Subcutaneous abdominal adipose tissue (tissue), 5 donors: ENCODE results near the gene TMOD1.

ENCODE experiments used
- H3K27ac ChIP-seq: one replicate; pipeline ENCODE4 v1.7.0; 2013; ENCODE audit warnings: low read depth, mild to moderate bottlenecking, inconsistent platforms, low read length, moderate library complexity
- H3K27me3 ChIP-seq, 5 donors: one replicate each; pipeline ENCODE4 v1.7.0; 2013; ENCODE audit warnings: low read length in 5 of 5, inconsistent platforms in 1 of 5; ENCODE audit not compliant: control insufficient read depth in 5 of 5, insufficient read depth in 4 of 5
- H3K36me3 ChIP-seq, 5 donors: one replicate each; pipeline ENCODE4 v1.7.0; 2013; ENCODE audit warnings: low read length in 5 of 5; ENCODE audit not compliant: control insufficient read depth in 5 of 5, insufficient read depth in 5 of 5
- H3K4me1 ChIP-seq, 5 donors: one replicate each; pipeline ENCODE4 v1.7.0; 2013; ENCODE audit warnings: low read length in 5 of 5, mild to moderate bottlenecking in 3 of 5, moderate library complexity in 1 of 5; ENCODE audit not compliant: control insufficient read depth in 5 of 5, insufficient read depth in 5 of 5
- H3K4me3 ChIP-seq, 5 donors: one replicate each; pipeline ENCODE4 v1.7.0; 2013; ENCODE audit warnings: low read length in 5 of 5, low read depth in 1 of 5
- H3K9ac ChIP-seq, 5 donors: one replicate each; pipeline ENCODE4 v1.7.0; 2013; ENCODE audit warnings: low read length in 5 of 5, mild to moderate bottlenecking in 4 of 5, moderate library complexity in 3 of 5
- H3K9me3 ChIP-seq, 5 donors: one replicate each; pipeline ENCODE4 v1.7.0; 2013; ENCODE audit warnings: low read length in 5 of 5; ENCODE audit not compliant: control insufficient read depth in 5 of 5
- donor health status: healthy.
- donor health status: healthy.
- donor health status: healthy.
- donor health status: healthy.
- donor health status: healthy.

The TMOD1 gene

DNA sequence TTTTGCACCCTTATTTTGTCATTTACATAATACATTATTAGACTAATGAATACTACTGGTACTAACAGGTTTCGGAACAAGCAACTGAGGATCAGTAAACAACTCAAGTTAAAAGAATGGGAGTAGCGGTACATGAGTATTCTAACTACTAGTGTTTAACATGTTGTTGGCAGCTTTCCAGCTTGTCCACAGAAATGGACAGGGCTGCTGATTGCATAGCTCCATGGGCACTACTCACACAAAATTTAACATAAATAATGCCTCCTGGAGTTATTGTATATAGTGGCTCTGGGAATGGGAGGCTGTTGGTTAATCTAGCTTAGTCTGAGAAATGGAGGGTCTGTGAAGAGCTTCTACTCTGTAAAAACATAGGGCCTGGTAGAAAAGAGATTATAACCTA, 138.9 kb downstream of the TMOD1 start:
- H3K4me3 ChIP-seq: no peak overlapping the region
- H3K27ac ChIP-seq: no peak overlapping the region
- H3K4me1 ChIP-seq: peaks cover 0 to 29% (median 16%) of the 10 kb centered on the region in 5 donors
- peaks cover 14 to 45% (median 27%) of the 10 kb centered on the region in 5 donors for H3K36me3 ChIP-seq
- H3K9ac ChIP-seq: no peak overlapping the region
- no peaks in the 10 kb centered on the region for H3K9me3 ChIP-seq
- H3K27me3 ChIP-seq: no peaks in the 10 kb centered on the region

DNA sequence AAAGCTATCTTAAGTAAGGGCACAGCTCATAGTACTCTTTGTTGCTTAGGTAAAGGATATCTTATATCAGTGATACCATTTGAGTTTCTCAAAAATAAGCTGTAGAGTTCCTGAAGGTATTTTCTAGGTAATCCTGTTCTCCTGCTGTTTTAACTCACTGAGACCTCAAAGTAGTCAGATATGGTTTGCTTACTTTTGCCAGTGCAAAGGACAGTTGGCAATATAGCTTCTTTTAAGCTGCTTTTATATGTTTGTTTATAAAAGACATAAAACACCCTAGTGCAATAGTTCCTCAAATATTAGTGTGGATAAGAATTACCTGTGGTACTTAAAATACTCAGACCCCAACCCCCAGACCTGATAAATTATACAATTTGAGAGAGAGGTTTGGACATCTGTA, 144.3 kb downstream of the TMOD1 start:
- no peaks in the 10 kb centered on the region for H3K9me3 ChIP-seq
- no peak overlapping the region for H3K9ac ChIP-seq
- H3K36me3 ChIP-seq: peaks cover 39 to 79% (median 58%) of the 10 kb centered on the region in 5 donors
- H3K27ac ChIP-seq: no peak overlapping the region
- H3K4me1 ChIP-seq: no peaks in the 10 kb centered on the region
- no peak overlapping the region for H3K4me3 ChIP-seq
- no peaks in the 10 kb centered on the region for H3K27me3 ChIP-seq

DNA sequence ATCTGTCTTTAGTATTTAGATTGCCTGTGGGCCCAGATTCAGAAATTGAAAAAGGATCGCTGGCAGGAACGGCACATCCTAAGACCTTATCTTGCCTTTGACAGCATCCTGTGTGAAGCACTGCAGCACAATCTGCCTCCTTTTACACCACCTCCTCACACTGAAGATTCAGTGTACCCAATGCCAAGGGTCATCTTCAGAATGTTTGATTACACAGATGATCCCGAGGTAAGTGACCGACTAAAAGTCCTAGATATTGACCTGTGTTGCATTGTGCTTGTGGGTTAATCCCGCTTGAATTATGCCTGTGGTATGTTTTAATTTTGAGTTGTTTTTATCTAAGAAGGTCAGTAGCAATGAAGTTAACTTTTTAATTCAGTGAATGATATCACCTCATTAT, 146.5 kb downstream of the TMOD1 start:
- Histone ChIP-seq H3K27ac (no peak overlapping the region), H3K9ac (no peak overlapping the region), H3K36me3 (peaks cover 40 to 75% (median 58%) of the 10 kb centered on the region in 5 donors), H3K27me3 (no peaks in the 10 kb centered on the region), H3K4me3 (no peak overlapping the region), H3K9me3 (no peaks in the 10 kb centered on the region), H3K4me1 (no peaks in the 10 kb centered on the region)
